Gastrocnemius medialis (tissue), 4 donors: ENCODE measurements around the gene PRKN.

Source experiments
- POLR2A ChIP-seq, 2 donors: fragments of 450-650 bp; IDR thresholded peaks; one replicate each; pipeline ENCODE4 v1.6.1; 2017; ENCODE audit warnings: antibody characterized with exemption in 2 of 2, mild to moderate bottlenecking in 2 of 2, moderate library complexity in 2 of 2
- TF ChIP-seq, protein P1 (sequence below), 5 experiments: fragments of 450-650 bp in 3 of 5; fragments of 200-600 bp in 2 of 5; sonication (generic) in 2 of 5; IDR thresholded peaks in 4 of 5; conservative IDR thresholded peaks in 1 of 5; 1 replicate in 4 of 5; 2 replicates in 1 of 5; pipeline ENCODE4 v1.5.1; 2016 to 2019; ENCODE audit warnings: antibody characterized with exemption in 5 of 5, mild to moderate bottlenecking in 3 of 5, moderate library complexity in 3 of 5

DNA sequence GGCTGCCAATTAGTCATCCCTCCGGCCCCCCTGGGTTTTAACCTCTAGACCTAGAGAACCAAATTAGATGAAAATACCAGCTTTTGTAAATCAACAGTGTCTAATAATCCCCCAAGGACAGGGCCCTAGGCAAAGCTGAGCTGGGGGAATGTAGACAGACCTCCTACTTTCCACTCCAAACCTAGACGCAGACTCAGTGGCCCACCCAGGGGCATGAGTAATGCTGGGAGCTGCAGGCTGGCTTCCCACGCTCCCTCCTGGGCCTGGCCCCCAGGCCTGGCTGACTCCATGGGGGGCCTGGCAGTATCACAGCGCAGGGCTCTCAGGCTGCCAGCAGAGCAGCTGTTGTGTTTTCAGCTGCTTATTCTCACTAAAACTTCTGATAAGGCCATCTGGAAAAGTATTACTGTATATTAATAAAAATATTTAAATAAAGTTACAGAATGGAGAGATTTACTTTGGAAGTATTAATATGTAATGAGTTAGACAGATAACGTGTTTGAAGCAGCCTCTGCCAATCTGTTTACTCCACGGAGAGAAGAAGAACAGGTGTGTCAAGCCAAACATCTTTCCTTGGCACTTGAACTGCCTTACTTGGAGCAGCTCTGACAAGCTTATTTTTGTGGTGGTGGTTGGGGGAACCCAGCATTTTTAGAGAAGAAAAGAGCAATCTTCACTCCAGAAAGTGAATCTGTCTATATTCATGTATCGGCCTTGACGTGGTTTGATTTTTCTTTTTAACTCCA is 1309.7 kb downstream of the PRKN start:
- TF ChIP-seq, protein P1, sequence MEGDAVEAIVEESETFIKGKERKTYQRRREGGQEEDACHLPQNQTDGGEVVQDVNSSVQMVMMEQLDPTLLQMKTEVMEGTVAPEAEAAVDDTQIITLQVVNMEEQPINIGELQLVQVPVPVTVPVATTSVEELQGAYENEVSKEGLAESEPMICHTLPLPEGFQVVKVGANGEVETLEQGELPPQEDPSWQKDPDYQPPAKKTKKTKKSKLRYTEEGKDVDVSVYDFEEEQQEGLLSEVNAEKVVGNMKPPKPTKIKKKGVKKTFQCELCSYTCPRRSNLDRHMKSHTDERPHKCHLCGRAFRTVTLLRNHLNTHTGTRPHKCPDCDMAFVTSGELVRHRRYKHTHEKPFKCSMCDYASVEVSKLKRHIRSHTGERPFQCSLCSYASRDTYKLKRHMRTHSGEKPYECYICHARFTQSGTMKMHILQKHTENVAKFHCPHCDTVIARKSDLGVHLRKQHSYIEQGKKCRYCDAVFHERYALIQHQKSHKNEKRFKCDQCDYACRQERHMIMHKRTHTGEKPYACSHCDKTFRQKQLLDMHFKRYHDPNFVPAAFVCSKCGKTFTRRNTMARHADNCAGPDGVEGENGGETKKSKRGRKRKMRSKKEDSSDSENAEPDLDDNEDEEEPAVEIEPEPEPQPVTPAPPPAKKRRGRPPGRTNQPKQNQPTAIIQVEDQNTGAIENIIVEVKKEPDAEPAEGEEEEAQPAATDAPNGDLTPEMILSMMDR (IDR thresholded peaks at IDR 0.05 in 4 of 5, conservative IDR thresholded peaks at IDR 0.05 in 1 of 5) = no peak
- TF ChIP-seq POLR2A (IDR thresholded peaks at IDR 0.05) = no peak
